CD14-positive monocyte (primary cell): ENCODE results near the gene SLC22A7. TPM values are rescaled to one million over a fixed set of nuclear protein-coding genes. Genes with fewer than 3 reads are reported as not detected.

Source experiments
- DNase-seq, 3 donors: peaks; one replicate each; pipeline ENCODE4 v3.0.0-alpha.2; 2011 to 2022
- H2AFZ ChIP-seq: 2 replicates; pipeline ENCODE4 v1.6.0; 2012; ENCODE audit warnings: mild to moderate bottlenecking, low read depth, low read length, inconsistent platforms; ENCODE audit not compliant: insufficient read depth, poor library complexity, severe bottlenecking
- H3K27ac ChIP-seq, 2 donors: 1 replicate in 1 of 2; 2 replicates in 1 of 2; pipeline ENCODE4 v1.5.1; 2012 to 2013; ENCODE audit warnings: low read length in 2 of 2, control low read depth in 1 of 2, inconsistent platforms in 1 of 2, low read depth in 1 of 2, mild to moderate bottlenecking in 1 of 2
- H3K27me3 ChIP-seq, 2 donors: one replicate each; pipeline versions ENCODE4 v1.6.0 to v1.6.1; 2011 to 2013; ENCODE audit warnings: low read length in 2 of 2; ENCODE audit not compliant: control insufficient read depth in 2 of 2, insufficient read depth in 2 of 2
- H3K36me3 ChIP-seq, 2 donors: replicated peaks in 1 of 2; 1 replicate in 1 of 2; 2 replicates in 1 of 2; pipeline versions ENCODE4 v1.5.1 to v1.6.1; 2012 to 2013; ENCODE audit warnings: low read length in 2 of 2, control low read depth in 1 of 2, inconsistent platforms in 1 of 2, mild to moderate bottlenecking in 1 of 2; ENCODE audit not compliant: insufficient read depth in 2 of 2, control insufficient read depth in 1 of 2
- H3K4me1 ChIP-seq, 2 donors: 1 replicate in 1 of 2; 2 replicates in 1 of 2; pipeline versions ENCODE4 v1.5.1 to v1.6.1; 2012 to 2013; ENCODE audit warnings: low read length in 2 of 2, control low read depth in 1 of 2, inconsistent platforms in 1 of 2, mild to moderate bottlenecking in 1 of 2, moderate library complexity in 1 of 2; ENCODE audit not compliant: insufficient read depth in 2 of 2, control insufficient read depth in 1 of 2
- H3K4me2 ChIP-seq: replicated peaks from 2 replicates; pipeline ENCODE3; 2012; ENCODE audit warnings: low read length, moderate library complexity, mild to moderate bottlenecking; ENCODE audit not compliant: poor library complexity, severe bottlenecking; ENCODE audit errors: extremely low read depth
- H3K4me3 ChIP-seq, 3 experiments: fragments of 200-600 bp in 1 of 3; sonication (generic) in 1 of 3; replicated peaks in 1 of 3; 1 replicate in 2 of 3; 2 replicates in 1 of 3; pipeline ENCODE4 v1.5.1; 2011 to 2013; ENCODE audit warnings: low read length in 3 of 3, mild to moderate bottlenecking in 3 of 3, control low read depth in 2 of 3, low read depth in 2 of 3, inconsistent platforms in 1 of 3, moderate library complexity in 1 of 3
- H3K79me2 ChIP-seq: 2 replicates; pipeline ENCODE4 v1.6.0; 2012; ENCODE audit warnings: mild to moderate bottlenecking, control low read depth, inconsistent platforms, low read length, moderate library complexity; ENCODE audit not compliant: insufficient read depth
- H3K9ac ChIP-seq: 2 replicates; pipeline ENCODE4 v1.6.0; 2017; ENCODE audit warnings: low read length, mild to moderate bottlenecking; ENCODE audit not compliant: insufficient read depth, poor library complexity, severe bottlenecking
- H3K9me3 ChIP-seq, 2 donors: replicated peaks in 1 of 2; 1 replicate in 1 of 2; 2 replicates in 1 of 2; pipeline versions ENCODE4 v1.5.1 to v1.6.1; 2012 to 2013; ENCODE audit warnings: low read length in 2 of 2, control low read depth in 1 of 2; ENCODE audit not compliant: control insufficient read depth in 1 of 2, insufficient read depth in 1 of 2
- H4K20me1 ChIP-seq: 2 replicates; pipeline ENCODE4 v1.6.0; 2012; ENCODE audit warnings: mild to moderate bottlenecking, low read length, control low read depth, moderate library complexity; ENCODE audit not compliant: insufficient read depth
- H3K27ac Mint-ChIP-seq, 7 donors: one replicate each; pipeline ENCODE4 v1.8.0; 2020; ENCODE audit warnings: mild to moderate bottlenecking in 7 of 7, mixed read lengths in 7 of 7, moderate library complexity in 6 of 7, inconsistent platforms in 2 of 7
- H3K27me3 Mint-ChIP-seq, 3 donors: one replicate each; pipeline ENCODE4 v1.8.0; 2021 to 2022; ENCODE audit warnings: low read depth in 3 of 3, mild to moderate bottlenecking in 3 of 3, mixed read lengths in 3 of 3, moderate library complexity in 3 of 3, inconsistent platforms in 1 of 3
- H3K36me3 Mint-ChIP-seq, 2 donors: one replicate each; pipeline ENCODE4 v1.8.0; 2020; ENCODE audit warnings: mixed read lengths in 2 of 2, inconsistent platforms in 1 of 2, mild to moderate bottlenecking in 1 of 2
- H3K4me1 Mint-ChIP-seq: one replicate; pipeline ENCODE4 v1.8.0; 2020; ENCODE audit warnings: mild to moderate bottlenecking, mixed read lengths
- H3K4me3 Mint-ChIP-seq, 2 donors: one replicate each; pipeline ENCODE4 v1.8.0; 2020; ENCODE audit warnings: mild to moderate bottlenecking in 2 of 2, mixed read lengths in 2 of 2, moderate library complexity in 1 of 2
- H3K9me3 Mint-ChIP-seq, 7 donors: one replicate each; pipeline ENCODE4 v1.8.0; 2020 to 2022; ENCODE audit warnings: mixed read lengths in 7 of 7, mild to moderate bottlenecking in 6 of 7, moderate library complexity in 6 of 7, inconsistent platforms in 2 of 7
- CTCF ChIP-seq: fragments of 200-600 bp; IDR thresholded peaks from one replicate; pipeline ENCODE4 v1.8.0; 2022; ENCODE audit warnings: antibody characterized with exemption, mild to moderate bottlenecking
- WGBS: methylation state at CpG from one replicate; pipeline ENCODE4 v1.1.5; 2013; ENCODE audit warnings: missing lambda C conversion rate; ENCODE audit not compliant: insufficient coverage; 5-methylcytosine and 5-hydroxymethylcytosine counted together
- intact Hi-C, 2 donors: fragments of 100-400 bp; cut with micrococcal nuclease; formaldehyde crosslinking; loops; one replicate each; pipeline versions ENCODE4 v1.15.0 to v1.15.1; 2023
- polyA plus RNA-seq, 3 donors: library from polyadenylated mRNA; depleted of rRNA in 1 of 3; unstranded in 2 of 3; stranded (reverse) in 1 of 3; fragments of 300-500 nt in 2 of 3; fragments of >200 nt in 1 of 3; fragmentation: Illumina TruSeq in 2 of 3; gene quantifications; 1 replicate in 2 of 3; 2 replicates in 1 of 3; pipeline ENCODE4 v1.2.3, GENCODE V29; 2012 to 2021

The SLC22A7 gene
- polyA plus RNA-seq, 3 donors = not detected

GRCh38 chr6:43336382-43336781, 38.3 kb downstream of the SLC22A7 start:
- H3K9me3 Mint-ChIP-seq = no peaks in the 10 kb centered on the region
- no peak overlapping the region for H2AFZ ChIP-seq
- H3K36me3 Mint-ChIP-seq = peaks cover 52 to 55% of the 10 kb centered on the region in 2 donors
- H3K27ac ChIP-seq = no peak overlapping the region
- H3K4me1 ChIP-seq = peaks cover 32 to 36% of the 10 kb centered on the region in 2 donors
- H3K27me3 ChIP-seq = no peaks in the 10 kb centered on the region
- no peaks in the 10 kb centered on the region for H3K79me2 ChIP-seq
- H3K4me3 ChIP-seq = no peak overlapping the region
- intact Hi-C loops = loop anchor here in 1 of 2 donors (5.0 kb wide), 1 partner anchor 74 kb away; no protein-coding TSS in a partner anchor
- no peak for TF ChIP-seq CTCF
- no peak overlapping the region for H3K4me3 Mint-ChIP-seq
- peaks cover 43 to 59% of the 10 kb centered on the region in 2 donors for H3K36me3 ChIP-seq
- no peaks in the 10 kb centered on the region for H3K9me3 ChIP-seq
- no peak for DNase-seq
- H3K4me1 Mint-ChIP-seq = peaks cover 31% of the 10 kb centered on the region
- WGBS = 100% methylated on average over 1 of the region's 3 CpGs
- no peaks in the 10 kb centered on the region for H4K20me1 ChIP-seq
- no peak overlapping the region for H3K27ac Mint-ChIP-seq
- no peak overlapping the region for H3K9ac ChIP-seq
- no peaks in the 10 kb centered on the region for H3K27me3 Mint-ChIP-seq
- H3K4me2 ChIP-seq = no peak overlapping the region

GRCh38 chr6:43338243-43338642, 40.2 kb downstream of the SLC22A7 start:
- no peak overlapping the region for H3K4me3 Mint-ChIP-seq
- no peak overlapping the region for H3K4me3 ChIP-seq
- H2AFZ ChIP-seq = no peak overlapping the region
- intact Hi-C loops = loop anchor here in 1 of 2 donors (5.0 kb wide), 1 partner anchor 76 kb away; no protein-coding TSS in a partner anchor
- peaks cover 15% of the 10 kb centered on the region for H3K4me1 Mint-ChIP-seq
- no peaks in the 10 kb centered on the region for H3K9me3 Mint-ChIP-seq
- peaks cover 60 to 77% of the 10 kb centered on the region in 2 donors for H3K36me3 ChIP-seq
- H3K4me1 ChIP-seq = peaks cover 15 to 18% of the 10 kb centered on the region in 2 donors
- peak overlapping the region in 1 of 7 donors; percentile 16 for H3K27ac Mint-ChIP-seq
- DNase-seq = no peak
- H3K79me2 ChIP-seq = no peaks in the 10 kb centered on the region
- H3K4me2 ChIP-seq = no peak overlapping the region
- H3K27ac ChIP-seq = no peak overlapping the region
- no peaks in the 10 kb centered on the region for H3K27me3 Mint-ChIP-seq
- TF ChIP-seq CTCF = no peak
- no peak overlapping the region for H3K9ac ChIP-seq
- peaks cover 70 to 73% of the 10 kb centered on the region in 2 donors for H3K36me3 Mint-ChIP-seq
- no peaks in the 10 kb centered on the region for H3K9me3 ChIP-seq
- no peaks in the 10 kb centered on the region for H4K20me1 ChIP-seq
- H3K27me3 ChIP-seq = no peaks in the 10 kb centered on the region
